Left ventricle myocardium superior (tissue), 1 donor: ENCODE data around the gene SEMA5B. TPM values are rescaled to one million over a fixed set of nuclear protein-coding genes. Genes with fewer than 3 reads are reported as not detected.

Source experiments
- ATAC-seq: fragments of 200-7000 bp; cut with Tn5 transposase; one replicate; pipeline ENCODE4 v1.9.1; 2020; ENCODE audit warnings: mild to moderate bottlenecking, moderate library complexity
- DNase-seq: peaks from one replicate; pipeline ENCODE4 v3.0.0-alpha.2; 2020
- intact Hi-C: fragments of 100-400 bp; cut with micrococcal nuclease; formaldehyde crosslinking; loops from one replicate; pipeline ENCODE4 v1.11.0; 2022
- total RNA-seq: library from RNA; stranded (reverse); fragmentation: NEBNext Ultra II Directional; extraction: Animal tissue kit (Norgen Biotek cat#: 25700); gene quantifications from one replicate; pipeline ENCODE4 v1.2.1, GENCODE V29; 2021
- donor health status: DM: no; HTN: yes; CAD: no; lungs with severe emphysema.

The SEMA5B gene
- total RNA-seq, 1 donor from 2014 or later: 4.2 TPM

DNA sequence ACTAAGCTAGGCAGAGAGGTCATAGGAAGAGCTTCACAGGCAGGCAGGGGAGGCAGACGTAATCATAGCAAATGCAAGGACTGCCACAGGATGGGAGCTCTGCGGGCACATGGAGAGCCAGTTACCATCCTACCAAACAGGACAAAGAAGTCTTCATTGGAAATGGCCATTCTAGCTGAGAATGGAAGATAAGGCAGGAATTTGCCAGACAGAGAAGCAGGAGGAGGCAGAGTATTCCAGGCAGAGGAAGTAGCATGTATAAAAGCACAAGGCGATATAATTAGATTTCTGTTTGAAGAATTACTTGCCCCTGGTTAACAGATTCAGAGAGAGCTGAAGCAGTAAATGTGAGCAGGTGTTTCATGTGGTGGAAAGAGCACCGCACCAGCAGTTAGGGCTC lies 3.5 kb upstream of the SEMA5B start:
- no peak for DNase-seq
- no peak for ATAC-seq
- intact Hi-C loops: no loop called here

DNA sequence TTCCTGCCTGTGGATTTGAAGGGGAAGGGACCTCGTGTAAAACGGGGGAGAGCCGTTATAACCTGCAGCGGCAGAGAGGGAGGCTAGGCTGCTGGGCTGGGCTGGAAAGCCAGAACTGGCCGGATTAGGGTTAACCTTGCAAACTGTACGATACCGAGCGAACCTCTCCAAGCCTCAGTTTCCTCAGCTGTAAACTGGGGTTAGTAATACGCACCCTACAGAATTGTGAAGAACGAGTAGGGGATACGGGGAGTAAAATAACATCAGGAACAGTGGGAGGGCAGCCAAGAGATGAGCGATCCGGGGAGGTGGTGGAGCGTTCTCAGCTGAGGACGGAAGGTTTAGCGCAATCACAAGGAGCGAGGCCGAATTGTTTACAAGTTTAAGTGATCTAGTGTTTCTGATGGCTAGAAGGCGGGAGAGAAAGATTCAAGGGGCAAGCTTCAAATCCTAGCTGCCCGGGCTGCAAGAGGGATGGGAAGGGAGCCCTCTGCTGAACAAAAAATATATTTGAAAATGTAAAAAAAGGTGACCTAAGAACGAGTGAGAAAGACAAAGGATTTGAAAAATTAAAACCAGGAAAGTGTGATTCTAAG lies 768 bp upstream of the SEMA5B start:
- DNase-seq: no peak
- peak; percentile 59 for ATAC-seq
- intact Hi-C loops: loop anchor here (10.0 kb wide), 1 partner anchor 64 kb away; no protein-coding TSS in a partner anchor

DNA sequence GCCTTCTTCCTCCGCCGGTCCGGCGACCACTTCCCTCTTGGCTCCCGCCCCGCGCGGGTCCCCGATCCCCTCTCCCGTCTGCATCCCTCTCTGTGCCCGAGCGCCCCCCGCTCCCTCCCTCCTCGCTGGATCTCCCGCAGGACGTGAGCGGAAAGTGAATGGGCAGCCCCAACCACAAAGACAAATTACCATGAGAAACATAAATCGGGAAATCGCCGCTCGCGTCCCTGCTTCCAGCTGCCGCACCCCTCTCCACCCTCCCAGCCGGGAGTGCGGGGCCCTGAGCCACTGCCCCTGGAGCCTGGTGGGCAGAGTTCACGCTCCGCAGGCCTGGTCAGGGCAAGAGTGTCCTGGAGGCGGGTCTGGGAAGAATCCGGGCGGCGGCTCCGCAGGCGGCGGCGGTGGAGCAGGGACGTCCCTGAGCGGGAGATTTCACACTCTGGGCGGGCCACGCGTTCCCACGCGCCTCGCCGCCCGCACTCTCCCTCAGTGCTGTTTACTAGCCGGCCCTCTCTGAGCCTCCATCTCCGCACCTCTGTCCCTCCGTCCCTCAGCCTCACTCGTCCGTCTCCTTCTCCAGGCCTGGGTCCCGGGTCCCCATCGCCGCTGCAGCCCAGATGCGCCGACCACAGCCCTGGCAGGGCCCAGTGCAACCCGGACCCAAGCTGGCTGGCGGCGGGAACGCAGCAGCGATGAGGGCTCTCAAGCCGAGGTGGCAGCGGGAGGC lies 835 bp downstream of the SEMA5B start:
- ATAC-seq (peak; percentile 59), DNase-seq (peak; percentile 63)
- intact Hi-C loops: loop anchor here (10.0 kb wide), 1 partner anchor 62 kb away; no protein-coding TSS in a partner anchor

- intact Hi-C loops: loop anchor here (10.0 kb wide), 1 partner anchor 61 kb away; no protein-coding TSS in a partner anchor
- ATAC-seq (peak; percentile 51), DNase-seq (peak; percentile 39)
Measured at GRCh38 chr3:123025642-123026521, 1.7 kb downstream of the SEMA5B start.

DNA sequence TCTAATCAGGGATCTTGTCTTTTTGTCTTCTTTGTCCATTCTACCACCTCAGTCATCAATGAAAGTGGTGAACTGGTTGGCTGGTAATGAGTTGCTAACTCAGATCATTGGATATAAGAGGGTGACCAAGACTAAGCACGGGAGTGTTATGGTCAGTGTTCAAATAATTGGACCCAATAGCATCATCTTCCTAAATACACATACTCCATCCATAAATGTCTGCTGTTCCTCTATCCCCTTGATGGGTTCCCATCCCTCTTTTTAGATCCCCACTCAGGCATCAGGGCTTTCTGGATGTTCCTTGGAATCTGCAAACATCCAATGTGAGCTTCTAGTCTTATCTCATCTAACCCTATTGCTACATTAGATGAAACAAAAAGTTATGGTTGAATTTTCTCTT lies 3.5 kb downstream of the SEMA5B start:
- ATAC-seq (no peak), DNase-seq (no peak)
- intact Hi-C loops: loop anchor here (10.0 kb wide), 1 partner anchor 59 kb away; no protein-coding TSS in a partner anchor

GRCh38 chr3:123021996-123022510 lies 5.5 kb downstream of the SEMA5B start:
- ATAC-seq: no peak
- intact Hi-C loops: loop anchor here (10.0 kb wide), 1 partner anchor 57 kb away; no protein-coding TSS in a partner anchor
- DNase-seq: no peak

DNA sequence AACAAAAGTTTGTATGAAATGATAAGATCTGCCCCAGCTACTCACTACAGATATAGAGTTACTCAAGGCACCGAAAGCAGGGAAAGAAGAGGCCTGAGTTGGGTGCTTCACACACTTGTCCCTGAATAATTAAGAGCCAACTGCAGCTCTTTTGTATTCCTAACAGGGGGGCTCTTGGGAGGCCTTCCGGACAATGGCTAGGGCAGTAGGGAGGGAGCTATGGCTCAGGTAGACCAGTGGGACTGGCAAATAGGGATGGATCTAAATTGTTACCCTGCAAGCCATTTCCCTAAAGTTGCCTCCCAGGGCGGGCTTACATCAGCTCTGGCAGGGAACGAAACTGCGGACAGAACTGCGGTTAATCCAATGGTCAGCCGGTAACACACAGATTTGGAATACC lies 6.2 kb downstream of the SEMA5B start:
- no peak for ATAC-seq
- intact Hi-C loops: loop anchor here (10.0 kb wide), 1 partner anchor 57 kb away; no protein-coding TSS in a partner anchor

DNA sequence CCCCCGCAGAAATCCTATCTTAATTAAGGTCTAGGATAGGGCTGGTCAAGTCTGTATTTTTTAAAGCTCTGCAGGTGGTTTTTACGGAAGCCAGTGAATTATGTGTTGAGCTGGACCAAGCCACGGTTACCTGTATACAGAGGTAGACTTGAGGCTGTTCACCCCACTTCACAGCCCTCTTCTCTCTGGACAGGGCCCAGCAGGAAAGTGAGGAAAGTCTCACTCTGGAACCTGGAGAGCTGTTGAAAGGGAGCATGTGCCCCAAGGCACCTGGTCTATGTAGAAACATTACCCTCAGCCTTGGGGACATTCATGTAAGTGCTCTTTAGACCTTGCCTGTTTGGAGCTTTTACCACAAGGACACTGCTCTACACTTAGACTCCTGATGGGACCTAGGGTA lies 6.9 kb downstream of the SEMA5B start:
- ATAC-seq: no peak

More for the DNA sequence above, 6.2 kb downstream of the SEMA5B start:
- no peak for DNase-seq

GRCh38 chr3:123019591-123019990 lies 8.0 kb downstream of the SEMA5B start:
- no peak for ATAC-seq
- intact Hi-C loops: no loop called here
- DNase-seq: no peak

More for the DNA sequence above, 6.9 kb downstream of the SEMA5B start:
- DNase-seq: no peak
- intact Hi-C loops: loop anchor here (10.0 kb wide), 1 partner anchor 56 kb away; no protein-coding TSS in a partner anchor

DNA sequence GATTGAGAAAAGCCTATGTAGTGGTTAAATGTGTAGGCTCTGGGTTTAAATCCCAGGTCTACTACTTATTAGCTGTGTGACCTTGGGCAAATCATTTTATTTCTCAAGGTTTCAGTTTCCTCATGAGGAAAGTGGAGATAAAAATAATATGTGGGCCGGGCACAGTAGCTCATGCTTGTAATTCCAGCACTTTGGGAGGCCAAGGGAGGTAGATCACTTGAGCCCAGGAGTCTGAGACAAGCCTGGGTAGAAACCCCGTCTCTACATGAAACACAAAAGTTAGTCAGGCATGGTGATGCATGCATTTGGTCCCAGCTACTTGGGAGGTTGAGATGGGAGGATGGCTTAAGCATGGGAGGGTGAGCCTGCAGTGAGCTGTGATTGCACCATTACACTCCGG lies 8.4 kb downstream of the SEMA5B start:
- ATAC-seq: no peak
- intact Hi-C loops: no loop called here
- DNase-seq: no peak

DNA sequence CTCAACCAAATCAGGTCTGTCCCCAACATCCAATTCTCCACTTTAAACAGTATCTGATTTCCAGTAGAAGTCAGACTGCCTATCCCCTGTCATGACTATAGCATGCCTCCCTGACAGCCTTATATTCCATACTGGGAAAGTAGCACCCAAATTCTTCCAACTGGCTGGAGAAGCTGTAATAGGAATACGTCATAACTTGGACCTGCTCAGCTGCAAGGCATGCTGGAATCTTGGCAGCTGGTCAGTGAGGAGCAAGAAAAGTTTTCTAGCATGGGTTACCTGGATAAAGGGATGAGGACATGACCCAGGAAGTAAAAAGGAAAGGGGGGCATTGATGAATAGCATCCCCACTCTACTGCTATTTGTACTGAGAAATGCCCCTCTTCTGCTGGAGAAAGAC lies 8.9 kb downstream of the SEMA5B start:
- ATAC-seq (no peak), DNase-seq (no peak)
- intact Hi-C loops: no loop called here

DNA sequence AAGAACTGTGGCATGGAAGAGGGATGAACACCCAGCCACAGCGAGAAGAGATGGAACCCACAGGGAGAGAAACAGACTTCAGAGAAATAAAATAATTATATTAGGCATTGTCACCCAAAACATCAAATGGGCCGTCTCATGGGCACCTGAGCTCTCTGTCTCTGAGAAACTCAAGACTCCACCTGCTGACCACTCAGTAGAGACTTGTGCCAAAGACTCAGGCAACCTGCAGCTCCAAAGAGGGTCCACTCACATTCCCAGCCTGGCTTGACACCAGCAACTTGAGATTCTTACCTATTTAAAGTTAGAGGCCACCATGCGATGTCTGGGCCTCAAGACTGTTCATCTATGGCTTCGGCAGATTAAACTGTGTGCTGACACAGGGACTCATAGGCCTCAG lies 12.0 kb downstream of the SEMA5B start:
- intact Hi-C loops: no loop called here
- DNase-seq (no peak), ATAC-seq (no peak)

DNA sequence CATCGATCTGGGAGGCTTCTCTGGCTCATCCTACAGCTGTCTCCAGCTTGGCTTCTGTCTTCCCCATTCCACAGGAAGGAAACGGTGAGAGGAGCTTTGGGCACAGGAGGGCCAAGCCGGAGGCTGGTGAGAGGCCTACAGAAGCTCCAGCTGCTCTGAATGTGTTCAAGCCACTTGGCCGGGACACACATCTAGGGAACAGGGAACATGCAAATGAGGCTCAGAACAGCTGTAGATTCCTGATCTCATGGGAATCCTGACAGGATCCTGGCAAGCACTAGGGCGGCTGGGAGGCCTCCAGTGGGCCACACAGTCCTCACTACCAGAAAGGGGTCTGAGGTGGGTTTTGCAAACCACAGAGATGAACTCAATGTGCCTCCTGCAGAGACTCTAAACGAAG lies 13.7 kb downstream of the SEMA5B start:
- DNase-seq (no peak), ATAC-seq (peak; percentile 53)
- intact Hi-C loops: no loop called here

- ATAC-seq (no peak), DNase-seq (no peak)
- intact Hi-C loops: no loop called here
Measured at GRCh38 chr3:123012652-123013051, 14.9 kb downstream of the SEMA5B start.

- intact Hi-C loops: no loop called here
- ATAC-seq: no peak
- no peak for DNase-seq
Measured at GRCh38 chr3:123011447-123011846, 16.1 kb downstream of the SEMA5B start.

GRCh38 chr3:123008840-123009239 lies 18.7 kb downstream of the SEMA5B start:
- DNase-seq (no peak), ATAC-seq (no peak)
- intact Hi-C loops: no loop called here

DNA sequence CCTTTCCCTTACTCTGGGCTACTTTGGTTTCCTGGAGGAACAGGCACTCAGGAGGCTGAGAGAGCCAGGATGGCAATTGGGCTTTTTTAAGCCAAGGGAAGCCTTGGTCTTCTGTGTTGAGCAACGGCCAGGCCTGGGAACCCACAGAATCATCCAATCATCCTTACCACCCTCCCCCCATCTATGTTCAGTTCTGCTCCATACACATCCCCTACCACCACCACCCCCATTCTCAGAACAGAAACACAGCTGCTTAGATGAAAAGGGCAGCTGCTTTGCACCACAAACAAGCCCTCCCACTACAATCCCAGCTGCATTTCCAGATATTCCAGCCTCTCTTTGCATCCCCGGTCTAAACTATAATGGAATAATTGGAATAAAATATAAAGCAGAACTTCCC lies 21.0 kb downstream of the SEMA5B start:
- ATAC-seq (no peak), DNase-seq (no peak)
- intact Hi-C loops: no loop called here

- intact Hi-C loops: no loop called here
- no peak for ATAC-seq
- DNase-seq: no peak
Measured at GRCh38 chr3:123005291-123005690, 22.3 kb downstream of the SEMA5B start.

- intact Hi-C loops: no loop called here
- ATAC-seq (no peak), DNase-seq (no peak)
Measured at GRCh38 chr3:123004201-123004918, 23.2 kb downstream of the SEMA5B start.
